CD4-positive, alpha-beta T cell (primary cell): Measurements from ENCODE around the gene HIC1. TPM values are rescaled to one million over a fixed set of nuclear protein-coding genes. Genes with fewer than 3 reads are reported as not detected.
A peak's percentile ranks its signal among the peaks of the same experiment; 100 is the strongest.

ENCODE experiments used
- ATAC-seq: fragments of 200-7000 bp; cut with Tn5 transposase; one replicate; pipeline ENCODE4 v1.10.0; 2022; ENCODE audit warnings: mild to moderate bottlenecking; ENCODE audit not compliant: poor library complexity
- CTCF ChIA-PET: fragments of 350-600 bp; sonication (Branson Sonifier 250); formaldehyde crosslinking; loops from one replicate; lab custom pipeline; 2021; ENCODE audit warnings: antibody characterized with exemption, inconsistent platforms; lab: Charles Lee
- POLR2A ChIA-PET: fragments of 350-600 bp; sonication (Branson Sonifier 250); formaldehyde crosslinking; loops from one replicate; lab custom pipeline; 2021; ENCODE audit warnings: antibody characterized with exemption, inconsistent platforms; lab: Charles Lee
- DNase-seq, 14 experiments: peaks; one replicate each; pipeline ENCODE4 v3.0.0-alpha.2; 2013 to 2020; ENCODE audit warnings: mixed read lengths in 2 of 14
- H3K27ac ChIP-seq, 2 donors: one replicate each; pipeline versions ENCODE4 v1.5.1 to v1.7.0; 2013; ENCODE audit warnings: low read length in 2 of 2, low read depth in 1 of 2, mild to moderate bottlenecking in 1 of 2
- H3K27me3 ChIP-seq, 2 experiments: 1 replicate in 1 of 2; 2 replicates in 1 of 2; pipeline versions ENCODE4 v1.6.1 to v1.7.0; 2013; ENCODE audit warnings: low read length in 2 of 2, control low read depth in 1 of 2, mild to moderate bottlenecking in 1 of 2, moderate library complexity in 1 of 2; ENCODE audit not compliant: insufficient read depth in 2 of 2, control insufficient read depth in 1 of 2
- H3K36me3 ChIP-seq: one replicate; pipeline ENCODE4 v1.6.1; 2013; ENCODE audit warnings: low read length, control low read depth; ENCODE audit not compliant: insufficient read depth
- H3K4me1 ChIP-seq: one replicate; pipeline ENCODE4 v1.6.1; 2013; ENCODE audit warnings: low read length, control low read depth; ENCODE audit not compliant: insufficient read depth
- H3K4me3 ChIP-seq: one replicate; pipeline ENCODE4 v1.5.1; 2013; ENCODE audit warnings: mild to moderate bottlenecking, low read length, moderate library complexity
- H3K9me3 ChIP-seq, 2 experiments: 1 replicate in 1 of 2; 2 replicates in 1 of 2; pipeline versions ENCODE4 v1.6.1 to v1.7.0; 2013; ENCODE audit warnings: low read length in 2 of 2, mild to moderate bottlenecking in 2 of 2, control low read depth in 1 of 2, moderate library complexity in 1 of 2; ENCODE audit not compliant: control insufficient read depth in 1 of 2, insufficient read depth in 1 of 2
- H3K27ac Mint-ChIP-seq: one replicate; pipeline ENCODE4 v1.8.0; 2020; ENCODE audit warnings: mixed read lengths
- H3K27me3 Mint-ChIP-seq: one replicate; pipeline ENCODE4 v1.8.0; 2021; ENCODE audit warnings: mixed read lengths
- H3K36me3 Mint-ChIP-seq: one replicate; pipeline ENCODE4 v1.8.0; 2021; ENCODE audit warnings: low read depth, mixed read lengths
- H3K4me1 Mint-ChIP-seq: one replicate; pipeline ENCODE4 v1.8.0; 2021; ENCODE audit warnings: low read depth, mixed read lengths
- H3K4me3 Mint-ChIP-seq: one replicate; pipeline ENCODE4 v1.8.0; 2020; ENCODE audit warnings: mild to moderate bottlenecking, mixed read lengths
- H3K9me3 Mint-ChIP-seq: one replicate; pipeline ENCODE4 v1.8.0; 2020; ENCODE audit warnings: mixed read lengths
- CTCF ChIP-seq: fragments of 200-600 bp; IDR thresholded peaks from one replicate; pipeline ENCODE4 v1.8.0; 2022; ENCODE audit warnings: antibody characterized with exemption, mild to moderate bottlenecking
- intact Hi-C, 2 experiments: fragments of 100-400 bp; cut with DNase I in 1 of 2; cut with micrococcal nuclease in 1 of 2; formaldehyde crosslinking; loops; one replicate each; pipeline versions ENCODE4 v1.15.1 to v1.9.0; 2023 to 2025; cut with DNase I, micrococcal nuclease
- total RNA-seq, 174 experiments: library from RNA in 2 of 174; stranded (reverse) in 2 of 174; gene quantifications; one replicate each; pipeline ENCODE4 v1.2.3 and lab custom pipeline; 2021 to 2026

The HIC1 gene
- total RNA-seq, 2 experiments from 2014 or later: 2.4 to 3.0 TPM

- intact Hi-C loops: loop anchor here (5.0 to 10.0 kb wide), 6 partner anchors 104 to 352 kb away; partner anchors contain the start of genes MNT (in 1 of the 2), SGSM2 (in 1 of the 2), SMG6 (in 1 of the 2) and SRR (in 1 of the 2)
- no peak overlapping the region for H3K27ac Mint-ChIP-seq
- H3K4me1 ChIP-seq: peaks cover 54% of the 10 kb centered on the region
Measured at GRCh38 chr17:2050300-2051060, 4.4 kb upstream of the HIC1 start.

GRCh38 chr17:2051061-2051932, 3.6 kb upstream of the HIC1 start:
- peaks cover 11% of the 10 kb centered on the region for H3K27me3 Mint-ChIP-seq
- no peaks in the 10 kb centered on the region for H3K36me3 ChIP-seq
- no peaks in the 10 kb centered on the region for H3K36me3 Mint-ChIP-seq
- TF ChIP-seq CTCF: no peak
- intact Hi-C loops: loop anchor here (5.0 to 10.0 kb wide), 6 partner anchors 104 to 351 kb away; partner anchors contain the start of genes MNT (in 1 of the 2), SGSM2 (in 1 of the 2), SMG6 (in 1 of the 2) and SRR (in 1 of the 2)
- H3K27ac ChIP-seq: no peak overlapping the region
- ChIA-PET CTCF (interaction anchor here (1.3 kb wide), 1 partner anchor 193 kb away, joined by 3 read pairs; no protein-coding TSS in a partner anchor), POLR2A (interaction anchor here (0.7 to 1.6 kb wide), 2 partner anchors 193 to 215 kb away, joined by 3 to 4 read pairs; no protein-coding TSS in a partner anchor)
- H3K4me3 Mint-ChIP-seq: peak overlapping the region; percentile 80
- H3K9me3 Mint-ChIP-seq: no peaks in the 10 kb centered on the region
- no peak overlapping the region for H3K4me3 ChIP-seq
- H3K4me1 Mint-ChIP-seq: peaks cover 36% of the 10 kb centered on the region
- H3K9me3 ChIP-seq: no peaks in the 10 kb centered on the region
- peaks cover 58% of the 10 kb centered on the region for H3K4me1 ChIP-seq
- H3K27me3 ChIP-seq: peaks cover 3 to 11% of the 10 kb centered on the region in 2 experiments
- H3K27ac Mint-ChIP-seq: peak overlapping the region; percentile 19
- DNase-seq (peak in 2 of 14 experiments; percentile 65 to 69), ATAC-seq (no peak)

More at GRCh38 chr17:2050300-2051060, 4.4 kb upstream of the HIC1 start:
- Histone ChIP-seq H3K27ac (no peak overlapping the region), H3K36me3 (no peaks in the 10 kb centered on the region), H3K27me3 (peaks cover 3 to 11% of the 10 kb centered on the region in 2 experiments), H3K4me3 (peak overlapping the region; percentile 34), H3K9me3 (no peaks in the 10 kb centered on the region)
- ChIA-PET CTCF (interaction anchor here (1.3 kb wide), 1 partner anchor 194 kb away, joined by 3 read pairs; no protein-coding TSS in a partner anchor), POLR2A (no interaction called here)
- Mint-ChIP-seq H3K4me3 (no peak overlapping the region), H3K27me3 (peaks cover 11% of the 10 kb centered on the region), H3K4me1 (peaks cover 36% of the 10 kb centered on the region), H3K36me3 (no peaks in the 10 kb centered on the region), H3K9me3 (no peaks in the 10 kb centered on the region)
- DNase-seq (peak; percentile 41 to 90 (median 67)), ATAC-seq (peak; percentile 24)
- TF ChIP-seq CTCF: no peak
